HG03159 (cell line): Measurements from ENCODE around the gene LAPTM5.
A peak's percentile ranks its signal among the peaks of the same experiment; 100 is the strongest.

Source experiments
- ATAC-seq: cut with Tn5 transposase; IDR thresholded peaks from one replicate; pipeline ENCODE4 v1.9.1; 2021; ENCODE audit warnings: mild to moderate bottlenecking, moderate library complexity; ENCODE audit not compliant: unreplicated experiment

The LAPTM5 gene

DNA sequence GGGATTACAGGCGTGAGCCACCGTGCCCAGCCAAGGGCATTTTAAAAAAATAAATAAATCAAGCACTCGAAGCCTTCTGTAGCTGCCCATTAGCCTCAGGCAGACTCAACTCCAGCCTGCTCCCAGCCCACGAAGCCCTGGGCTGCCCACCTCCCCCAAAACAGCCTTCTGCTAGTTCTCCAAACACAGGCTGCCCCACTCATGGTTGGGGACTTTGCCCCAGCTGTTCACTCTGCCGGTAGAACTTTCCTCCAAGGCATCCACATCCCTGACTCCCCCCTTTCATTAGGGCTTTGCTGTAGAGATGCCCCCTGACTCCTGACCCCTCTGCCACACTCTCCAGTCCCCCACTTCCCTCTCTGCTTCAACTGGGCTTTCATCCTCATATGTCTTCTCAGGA is 29.7 kb upstream of the LAPTM5 start:
- ATAC-seq, result no peak

- no peak for ATAC-seq
Observed at GRCh38 chr1:30786264-30786991, 28.9 kb upstream of the LAPTM5 start.

DNA sequence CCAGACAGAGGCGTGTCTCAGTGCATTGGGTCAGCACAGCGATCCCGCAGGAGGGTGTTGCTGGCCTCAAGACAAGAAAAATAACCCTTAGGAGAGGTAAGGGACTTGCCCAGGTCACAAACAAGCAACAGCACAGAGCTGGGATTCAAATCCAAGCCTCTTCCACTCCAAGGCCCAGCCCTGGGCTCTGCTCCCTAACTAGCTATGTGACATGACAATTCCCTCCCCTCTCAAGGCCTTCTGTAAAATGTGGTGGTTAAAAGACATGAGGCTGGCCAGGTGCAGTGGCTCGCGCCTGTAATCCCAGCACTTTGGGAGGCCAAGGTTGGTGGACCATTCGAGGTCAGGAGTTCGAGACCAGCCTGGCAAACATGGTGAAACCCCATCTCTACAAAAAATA is 28.1 kb upstream of the LAPTM5 start:
- no peak for ATAC-seq

GRCh38 chr1:30785181-30785580 is 27.6 kb upstream of the LAPTM5 start:
- no peak for ATAC-seq

- peak; percentile 2 for ATAC-seq
Observed at GRCh38 chr1:30783256-30783915, 25.8 kb upstream of the LAPTM5 start.

- peak; percentile 50 for ATAC-seq
Observed at GRCh38 chr1:30782361-30783255, 25.0 kb upstream of the LAPTM5 start.

DNA sequence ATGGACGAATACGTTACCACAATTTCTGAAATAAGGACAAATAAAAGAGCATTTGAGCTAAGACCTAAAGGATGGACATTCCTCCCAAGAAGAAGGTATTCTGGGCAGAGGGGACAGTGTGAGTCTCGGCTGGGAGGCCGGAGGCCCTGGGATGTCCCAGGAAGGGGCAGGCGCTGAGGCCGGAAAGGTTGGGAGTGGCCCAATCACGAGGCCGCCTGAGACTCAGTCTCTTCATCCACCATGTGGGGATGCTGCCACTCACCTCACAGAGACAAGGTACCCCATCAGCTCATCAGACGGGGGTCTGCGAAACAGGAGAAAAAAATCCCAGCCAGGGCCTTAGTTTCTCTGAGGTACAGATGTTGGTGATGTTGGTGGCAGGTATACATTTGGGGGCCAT is 24.3 kb upstream of the LAPTM5 start:
- ATAC-seq, result no peak

DNA sequence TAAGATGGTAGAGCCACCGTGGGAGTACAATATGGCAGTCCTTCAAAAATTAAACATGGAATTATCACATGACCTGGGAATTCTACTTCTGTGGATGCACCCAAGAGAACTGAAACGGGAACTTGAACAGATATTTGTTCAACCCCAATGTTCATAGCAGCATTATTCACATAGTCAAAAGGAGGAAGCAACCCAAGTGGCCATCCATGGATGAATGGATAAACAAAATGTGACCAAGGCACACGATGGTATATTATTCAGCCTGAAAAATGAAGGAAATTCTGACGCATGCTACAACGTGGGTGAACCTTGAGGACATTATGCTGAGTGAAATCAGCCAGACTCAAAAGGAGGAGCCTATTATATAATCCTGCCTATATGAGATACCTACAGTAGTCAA is 22.8 kb upstream of the LAPTM5 start:
- no peak for ATAC-seq

DNA sequence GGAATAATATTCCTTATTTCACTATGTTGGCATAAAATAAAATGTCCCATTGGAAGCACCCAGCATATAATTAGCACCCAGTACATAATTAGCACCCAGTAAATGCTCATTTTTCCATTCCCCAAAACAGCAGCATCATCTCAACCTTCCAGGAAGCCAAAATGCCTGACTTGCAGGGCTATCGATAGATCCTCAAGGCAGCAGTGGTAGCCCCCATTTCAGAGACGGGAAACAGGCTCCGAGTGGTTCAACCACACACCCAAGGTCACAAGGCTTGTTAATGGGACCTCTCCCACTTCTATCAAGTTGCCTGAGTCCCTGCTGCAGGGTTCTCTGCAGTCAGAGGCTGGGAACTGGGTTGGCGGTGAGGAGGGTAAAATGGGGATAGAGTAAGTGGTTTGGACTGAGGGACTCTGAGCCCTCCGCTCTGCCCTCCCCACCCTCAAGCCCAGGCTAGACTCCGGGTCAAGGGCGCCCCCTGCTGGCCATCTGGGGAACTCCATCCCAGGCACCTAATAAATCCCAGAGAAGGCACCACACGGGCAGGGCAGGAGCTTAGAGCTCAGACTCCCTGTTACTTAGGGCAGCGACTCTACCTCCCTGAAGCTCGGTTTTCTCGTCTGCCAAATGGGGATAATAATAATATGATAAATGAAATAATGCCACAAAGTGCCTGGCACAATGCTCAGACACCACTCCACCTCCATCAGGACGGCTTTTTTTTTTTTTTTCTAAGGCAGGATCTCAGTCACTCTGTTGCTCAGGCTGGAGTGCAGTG is 21.9 kb upstream of the LAPTM5 start:
- no peak for ATAC-seq

- ATAC-seq, result no peak
Observed at GRCh38 chr1:30778979-30779293, 21.4 kb upstream of the LAPTM5 start.

DNA sequence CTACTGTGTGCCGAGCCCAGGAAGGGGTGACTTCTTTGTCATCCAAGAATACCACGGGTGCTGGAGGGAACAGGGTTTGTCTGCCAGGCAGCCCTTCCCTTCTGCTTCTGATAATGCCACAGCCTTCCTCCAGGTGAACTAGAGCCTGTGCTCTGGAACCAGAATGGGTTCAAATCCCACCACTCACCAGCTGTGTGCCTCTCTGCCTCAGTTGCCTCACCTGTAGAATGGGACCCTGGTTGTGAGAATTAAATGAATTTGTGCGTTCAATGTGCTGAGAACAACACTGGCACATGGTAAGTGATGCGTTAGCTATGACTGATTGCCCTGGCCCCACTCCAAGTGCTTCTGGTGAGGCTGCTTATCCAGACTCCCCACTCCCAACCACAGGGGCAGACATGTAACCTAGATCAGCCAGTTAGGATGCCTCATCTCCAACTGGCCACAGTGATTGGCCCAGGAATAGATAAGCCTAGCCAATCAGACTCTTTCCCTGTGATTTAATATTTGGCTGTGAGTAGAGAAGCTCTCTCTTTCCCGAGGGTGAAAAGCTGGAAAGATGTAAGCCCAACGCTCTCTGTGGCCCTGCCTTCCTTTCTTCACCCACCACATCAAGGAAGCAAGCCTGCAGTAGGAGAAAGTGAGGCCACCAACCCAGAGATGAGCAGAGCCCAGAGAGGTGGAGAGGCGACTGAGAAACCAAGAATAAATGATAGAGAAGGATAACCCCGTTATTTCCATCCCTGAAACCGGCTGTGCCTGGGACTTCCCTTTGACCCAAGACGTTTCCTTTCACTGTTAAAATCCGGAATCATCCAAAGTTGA is 20.8 kb upstream of the LAPTM5 start:
- ATAC-seq, result no peak

- no peak for ATAC-seq
Observed at GRCh38 chr1:30777904-30778153, 20.3 kb upstream of the LAPTM5 start.

DNA sequence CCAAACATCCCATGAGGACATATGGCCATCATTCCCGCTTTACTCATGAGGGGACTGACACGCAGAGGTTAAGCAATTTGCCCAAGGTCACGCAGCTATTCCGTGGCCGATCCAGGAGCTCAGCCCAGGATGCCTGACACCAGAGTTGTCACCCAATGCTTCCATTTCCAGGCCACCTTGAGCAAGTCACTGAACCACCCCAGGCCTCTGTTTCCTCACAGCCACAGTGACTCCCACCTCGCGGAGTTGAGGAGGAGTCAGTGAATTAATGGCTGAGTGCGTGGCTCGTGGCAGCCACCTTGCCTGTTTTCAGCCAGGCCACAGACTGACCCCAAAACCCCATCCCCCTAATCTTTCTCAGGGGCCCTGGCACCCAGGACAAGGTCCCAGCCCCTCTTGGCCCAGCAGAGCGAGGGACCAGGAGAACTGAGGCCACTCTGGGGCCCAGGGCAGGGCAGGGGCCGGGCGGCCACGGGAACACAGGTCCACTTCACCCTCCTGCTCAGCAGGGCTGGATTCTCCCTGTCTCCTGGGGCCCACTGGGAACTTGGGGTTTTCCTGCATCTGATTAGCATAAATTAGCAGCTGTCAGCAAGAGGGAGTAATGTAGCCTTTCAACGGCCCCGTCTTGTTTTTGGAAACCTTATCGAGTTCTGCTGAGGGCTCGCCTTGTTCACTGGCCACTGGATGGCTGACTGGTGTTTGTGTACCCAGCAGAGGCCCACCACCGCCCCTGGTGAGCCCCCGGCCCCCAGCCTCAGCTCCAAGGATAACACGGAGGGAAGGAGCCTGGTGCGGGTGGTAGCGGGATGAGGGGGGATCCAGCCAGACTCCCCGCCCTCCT is 19.7 kb upstream of the LAPTM5 start:
- ATAC-seq, result no peak

DNA sequence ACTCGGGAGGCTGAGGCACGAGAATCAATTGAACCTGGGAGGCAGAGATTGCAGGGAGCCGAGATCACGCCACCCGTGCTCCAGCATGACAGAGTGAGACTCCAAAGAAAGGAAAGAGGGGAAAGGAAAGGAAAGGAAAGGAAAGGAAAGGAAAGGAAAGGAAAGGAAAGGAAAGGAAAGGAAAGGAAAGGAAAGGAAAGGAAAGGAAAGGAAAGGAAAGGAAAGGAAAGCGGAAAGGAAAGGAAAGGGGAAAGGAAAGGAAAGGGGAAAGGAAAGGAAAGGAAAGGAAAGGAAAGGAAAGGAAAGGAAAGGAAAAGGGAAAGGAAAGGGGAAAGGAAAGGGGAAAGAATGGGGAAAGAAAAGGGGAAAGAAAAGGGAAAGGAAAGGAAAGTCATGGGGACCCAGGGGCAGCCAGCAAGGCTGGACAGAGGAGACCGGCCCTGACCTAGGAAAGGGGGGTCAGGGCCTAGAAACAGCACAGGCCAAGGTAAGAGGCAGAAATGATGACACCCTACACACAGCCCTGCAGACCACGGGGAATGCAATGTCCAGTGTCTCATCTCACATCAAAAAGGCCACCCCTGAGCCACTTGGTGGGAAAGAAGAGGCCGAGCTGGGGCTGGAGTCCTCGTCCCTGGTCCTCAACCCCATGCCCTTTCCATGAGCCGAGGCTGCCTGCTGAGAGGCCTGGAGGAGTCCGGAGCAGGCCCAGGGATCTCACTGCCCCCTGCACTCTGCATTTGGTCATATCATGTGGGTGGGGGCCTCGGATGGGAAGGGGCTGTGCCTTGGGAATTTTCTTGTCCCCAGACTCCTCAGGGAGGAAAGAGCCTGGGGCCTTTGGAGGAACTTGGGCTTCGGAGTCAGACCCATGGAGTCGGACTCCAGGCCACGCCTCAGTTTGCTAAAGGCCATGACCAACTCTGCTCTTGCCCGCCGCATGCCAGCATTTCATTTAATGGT is 18.8 kb upstream of the LAPTM5 start:
- ATAC-seq, result no peak

GRCh38 chr1:30775433-30775975 is 17.9 kb upstream of the LAPTM5 start:
- ATAC-seq, result no peak

DNA sequence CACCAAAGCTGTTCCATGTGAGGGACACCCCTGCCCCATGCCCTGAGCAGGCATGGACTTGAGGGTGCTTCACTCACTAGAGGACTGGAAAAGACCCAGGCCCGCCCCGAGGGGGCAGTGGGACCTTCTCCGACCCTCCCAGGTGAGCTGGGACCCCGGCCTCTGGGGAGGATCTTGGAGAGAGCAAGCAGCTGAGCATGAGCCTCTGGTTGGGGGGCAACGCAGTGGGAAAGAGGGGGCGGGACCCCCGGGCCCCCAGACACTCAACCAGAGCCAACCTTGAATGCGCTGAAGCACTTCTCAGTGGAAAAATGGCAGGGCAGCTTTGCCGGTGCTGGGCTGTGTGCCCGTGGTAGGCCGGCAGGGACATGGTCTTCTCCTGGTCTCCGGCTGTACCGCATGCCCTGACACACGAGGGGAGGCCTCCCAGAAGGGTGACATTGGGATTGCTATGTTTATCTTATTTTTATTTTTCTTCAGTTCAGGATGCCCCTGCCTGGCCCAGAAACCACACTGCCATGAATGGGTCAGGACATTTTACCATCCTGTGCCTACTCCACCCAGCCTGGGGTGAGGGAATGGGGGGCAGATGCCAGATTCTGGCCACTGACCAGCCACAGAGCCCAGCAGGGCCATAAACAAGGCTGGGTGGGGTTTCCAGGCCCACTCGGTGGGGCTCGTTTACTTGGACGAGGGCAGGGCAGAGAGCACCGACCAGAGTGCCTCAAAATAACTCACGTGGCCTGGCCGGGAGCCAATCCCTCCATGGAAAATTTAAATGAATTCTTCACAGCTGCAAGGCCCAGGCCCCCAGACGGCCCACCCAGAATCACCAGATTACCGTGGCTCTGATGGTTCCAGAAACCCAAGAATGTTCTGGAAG is 17.2 kb upstream of the LAPTM5 start:
- no peak for ATAC-seq

GRCh38 chr1:30773722-30774358 is 16.3 kb upstream of the LAPTM5 start:
- no peak for ATAC-seq
